ENCODE results near the gene CCDC148. TPM values are rescaled to one million over a fixed set of nuclear protein-coding genes. Genes with fewer than 3 reads are reported as not detected.

The CCDC148 gene
- total RNA-seq, 2 donors from 2014 or later, result 2.7 to 5.0 TPM

DNA sequence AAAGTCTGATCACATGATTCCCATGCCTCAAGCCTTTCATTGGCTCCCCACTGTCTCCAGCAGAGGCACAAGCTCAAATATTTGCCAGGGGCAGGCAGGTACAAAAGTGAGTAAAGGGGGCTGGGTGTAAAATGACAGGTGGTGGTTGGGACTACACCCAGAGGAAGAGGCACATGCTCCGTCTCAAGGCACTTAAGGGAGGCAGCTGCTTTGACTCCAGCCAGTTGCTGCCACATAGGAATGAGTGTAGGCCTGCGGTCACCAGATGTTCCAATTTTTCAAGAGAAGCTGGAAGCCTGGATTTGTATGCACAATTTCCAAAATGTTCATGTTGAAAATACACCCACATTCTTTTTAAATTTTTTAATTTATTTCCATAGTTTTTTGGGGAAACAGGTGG is 190.4 kb downstream of the CCDC148 start:
- no peak for DNase-seq
- Histone ChIP-seq H3K9ac (ENCODE audit: extremely low read depth, low read length, poor library complexity, severe bottlenecking) (no peak overlapping the region), H3K27me3 (ENCODE audit: control insufficient read depth, insufficient read depth, low read length, poor library complexity, severe bottlenecking) (no peaks in the 10 kb centered on the region), H3K27ac (ENCODE audit: low read depth, low read length) (no peak overlapping the region), H3K4me1 (ENCODE audit: control insufficient read depth, insufficient read depth, low read length) (no peaks in the 10 kb centered on the region), H3K9me3 (ENCODE audit: control insufficient read depth, low read length) (no peaks in the 10 kb centered on the region), H3K4me3 (ENCODE audit: low read length) (no peak overlapping the region), H3K36me3 (ENCODE audit: control insufficient read depth, insufficient read depth, low read length) (no peaks in the 10 kb centered on the region)
- TF ChIP-seq, protein P1, sequence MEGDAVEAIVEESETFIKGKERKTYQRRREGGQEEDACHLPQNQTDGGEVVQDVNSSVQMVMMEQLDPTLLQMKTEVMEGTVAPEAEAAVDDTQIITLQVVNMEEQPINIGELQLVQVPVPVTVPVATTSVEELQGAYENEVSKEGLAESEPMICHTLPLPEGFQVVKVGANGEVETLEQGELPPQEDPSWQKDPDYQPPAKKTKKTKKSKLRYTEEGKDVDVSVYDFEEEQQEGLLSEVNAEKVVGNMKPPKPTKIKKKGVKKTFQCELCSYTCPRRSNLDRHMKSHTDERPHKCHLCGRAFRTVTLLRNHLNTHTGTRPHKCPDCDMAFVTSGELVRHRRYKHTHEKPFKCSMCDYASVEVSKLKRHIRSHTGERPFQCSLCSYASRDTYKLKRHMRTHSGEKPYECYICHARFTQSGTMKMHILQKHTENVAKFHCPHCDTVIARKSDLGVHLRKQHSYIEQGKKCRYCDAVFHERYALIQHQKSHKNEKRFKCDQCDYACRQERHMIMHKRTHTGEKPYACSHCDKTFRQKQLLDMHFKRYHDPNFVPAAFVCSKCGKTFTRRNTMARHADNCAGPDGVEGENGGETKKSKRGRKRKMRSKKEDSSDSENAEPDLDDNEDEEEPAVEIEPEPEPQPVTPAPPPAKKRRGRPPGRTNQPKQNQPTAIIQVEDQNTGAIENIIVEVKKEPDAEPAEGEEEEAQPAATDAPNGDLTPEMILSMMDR (conservative IDR thresholded peaks at IDR 0.05), result no peak
- Mint-ChIP-seq H3K4me1 (no peaks in the 10 kb centered on the region), H3K9me3 (no peaks in the 10 kb centered on the region), H3K4me3 (no peak overlapping the region), H3K27ac (no peak overlapping the region), H3K27me3 (ENCODE audit: insufficient read depth) (no peaks in the 10 kb centered on the region), H3K36me3 (ENCODE audit: low read depth) (no peaks in the 10 kb centered on the region)
- 93 to 100% methylated on average over 2 of the region's 2 CpGs for WGBS, 2 experiments (ENCODE audit: insufficient coverage in 1 of 2, insufficient read length in 1 of 2)

- H3K9me3 Mint-ChIP-seq, result no peaks in the 10 kb centered on the region
- WGBS, 2 experiments (ENCODE audit: insufficient coverage in 1 of 2, insufficient read length in 1 of 2), result 89% methylated on average over 2 of the region's 2 CpGs; no CpG with 5 or more reads in 1 of the 2 experiments
- H3K4me3 Mint-ChIP-seq, result no peak overlapping the region
- H3K36me3 ChIP-seq (ENCODE audit: control insufficient read depth, insufficient read depth, low read length), result no peaks in the 10 kb centered on the region
- peaks cover 1% of the 10 kb centered on the region for H3K4me1 Mint-ChIP-seq
- no peaks in the 10 kb centered on the region for H3K9me3 ChIP-seq (ENCODE audit: control insufficient read depth, low read length)
- no peaks in the 10 kb centered on the region for H3K36me3 Mint-ChIP-seq (ENCODE audit: low read depth)
- H3K27ac Mint-ChIP-seq, result no peak overlapping the region
- no peak overlapping the region for H3K4me3 ChIP-seq (ENCODE audit: low read length)
- no peaks in the 10 kb centered on the region for H3K4me1 ChIP-seq (ENCODE audit: control insufficient read depth, insufficient read depth, low read length)
- H3K27ac ChIP-seq (ENCODE audit: low read depth, low read length), result no peak overlapping the region
- no peaks in the 10 kb centered on the region for H3K27me3 Mint-ChIP-seq (ENCODE audit: insufficient read depth)
- no peak for DNase-seq
- H3K9ac ChIP-seq (ENCODE audit: extremely low read depth, low read length, poor library complexity, severe bottlenecking), result no peak overlapping the region
- no peaks in the 10 kb centered on the region for H3K27me3 ChIP-seq (ENCODE audit: control insufficient read depth, insufficient read depth, low read length, poor library complexity, severe bottlenecking)
- TF ChIP-seq, protein P1 (conservative IDR thresholded peaks at IDR 0.05), result no peak
Observed at GRCh38 chr2:158255257-158255656, 201.3 kb downstream of the CCDC148 start.

- no peaks in the 10 kb centered on the region for H3K27me3 Mint-ChIP-seq (ENCODE audit: insufficient read depth)
- no peaks in the 10 kb centered on the region for H3K36me3 Mint-ChIP-seq (ENCODE audit: low read depth)
- no peak for DNase-seq
- no peaks in the 10 kb centered on the region for H3K27me3 ChIP-seq (ENCODE audit: control insufficient read depth, insufficient read depth, low read length, poor library complexity, severe bottlenecking)
- no peaks in the 10 kb centered on the region for H3K9me3 Mint-ChIP-seq
- TF ChIP-seq, protein P1 (conservative IDR thresholded peaks at IDR 0.05), result no peak
- no peak overlapping the region for H3K27ac ChIP-seq (ENCODE audit: low read depth, low read length)
- H3K27ac Mint-ChIP-seq, result no peak overlapping the region
- WGBS, 2 experiments (ENCODE audit: insufficient coverage in 1 of 2, insufficient read length in 1 of 2), result 90 to 100% methylated on average over 1 of the region's 1 CpG
- H3K4me3 Mint-ChIP-seq, result no peak overlapping the region
- no peaks in the 10 kb centered on the region for H3K9me3 ChIP-seq (ENCODE audit: control insufficient read depth, low read length)
- H3K4me3 ChIP-seq (ENCODE audit: low read length), result no peak overlapping the region
- no peaks in the 10 kb centered on the region for H3K36me3 ChIP-seq (ENCODE audit: control insufficient read depth, insufficient read depth, low read length)
- no peaks in the 10 kb centered on the region for H3K4me1 ChIP-seq (ENCODE audit: control insufficient read depth, insufficient read depth, low read length)
- H3K4me1 Mint-ChIP-seq, result peaks cover 1% of the 10 kb centered on the region
- H3K9ac ChIP-seq (ENCODE audit: extremely low read depth, low read length, poor library complexity, severe bottlenecking), result no peak overlapping the region
Observed at GRCh38 chr2:158253170-158253569, 203.4 kb downstream of the CCDC148 start.

Data from endodermal cell (in vitro differentiated cells).